ENCODE data around the gene CTU2. TPM values are rescaled to one million over a fixed set of nuclear protein-coding genes. Genes with fewer than 3 reads are reported as not detected.

Gene CTU2
- total and polyA plus RNA-seq, 9 donors, result 0.45 to 36.5 (median 19.5) TPM

DNA sequence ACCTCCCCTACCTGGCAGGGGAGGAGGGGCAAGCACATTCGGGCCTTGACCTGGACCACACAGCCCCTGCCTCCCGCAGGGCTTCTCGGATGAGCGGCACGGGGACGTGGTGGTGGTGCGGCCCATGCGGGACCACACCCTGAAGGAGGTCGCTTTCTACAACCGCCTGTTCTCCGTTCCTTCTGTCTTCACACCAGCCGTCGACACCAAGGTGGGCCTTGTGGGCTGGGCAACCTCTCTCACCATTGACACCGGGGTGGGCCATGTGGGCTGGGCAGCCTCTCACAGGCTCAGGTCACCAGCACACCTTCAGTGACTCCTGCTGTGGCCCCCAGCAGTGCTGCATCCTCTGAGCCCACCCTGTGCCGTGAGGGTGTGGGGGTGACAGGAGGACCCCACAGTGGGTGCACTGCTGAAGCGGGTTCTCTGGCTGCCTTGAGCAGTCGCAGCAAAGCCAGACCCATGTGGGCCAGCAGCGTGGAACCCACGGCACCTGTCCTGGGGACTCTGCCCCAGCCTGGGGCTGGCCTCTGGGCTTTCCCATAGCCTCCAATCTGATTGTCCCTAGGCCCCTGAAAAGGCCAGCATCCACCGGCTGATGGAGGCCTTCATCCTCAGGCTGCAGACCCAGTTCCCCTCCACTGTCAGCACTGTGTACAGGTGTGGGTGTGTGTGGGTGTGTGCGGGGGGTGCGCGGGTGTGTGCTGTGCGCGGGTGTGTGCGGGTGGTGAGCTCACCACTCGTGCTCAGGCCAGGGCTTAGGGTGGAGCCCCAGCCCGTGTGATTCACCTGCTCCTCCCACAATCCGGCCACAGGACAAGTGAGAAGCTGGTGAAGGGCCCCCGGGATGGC lies 7.5 kb downstream of the CTU2 start:
- TF ChIP-seq EP300 (IDR thresholded peaks at IDR 0.05) (no peak), POLR2A (IDR thresholded peaks at IDR 0.05) (no peak), CTCF (IDR thresholded peaks at IDR 0.05) (no peak)
- H3K27me3 ChIP-seq, result no peaks in the 10 kb centered on the region
- H3K4me1 ChIP-seq (ENCODE audit: insufficient read depth), result no peaks in the 10 kb centered on the region
- no peaks in the 10 kb centered on the region for H3K36me3 ChIP-seq
- 84 to 86% (median 85%) methylated on average over 25 to 30 of the region's 30 CpGs for WGBS, 3 donors
- no peak overlapping the region for H3K27ac ChIP-seq
- DNase-seq, result no peak
- no peaks in the 10 kb centered on the region for H3K9me3 ChIP-seq
- H3K4me3 ChIP-seq, result no peak overlapping the region
- intact Hi-C loops (cut with DNase I), result no loop called here

DNA sequence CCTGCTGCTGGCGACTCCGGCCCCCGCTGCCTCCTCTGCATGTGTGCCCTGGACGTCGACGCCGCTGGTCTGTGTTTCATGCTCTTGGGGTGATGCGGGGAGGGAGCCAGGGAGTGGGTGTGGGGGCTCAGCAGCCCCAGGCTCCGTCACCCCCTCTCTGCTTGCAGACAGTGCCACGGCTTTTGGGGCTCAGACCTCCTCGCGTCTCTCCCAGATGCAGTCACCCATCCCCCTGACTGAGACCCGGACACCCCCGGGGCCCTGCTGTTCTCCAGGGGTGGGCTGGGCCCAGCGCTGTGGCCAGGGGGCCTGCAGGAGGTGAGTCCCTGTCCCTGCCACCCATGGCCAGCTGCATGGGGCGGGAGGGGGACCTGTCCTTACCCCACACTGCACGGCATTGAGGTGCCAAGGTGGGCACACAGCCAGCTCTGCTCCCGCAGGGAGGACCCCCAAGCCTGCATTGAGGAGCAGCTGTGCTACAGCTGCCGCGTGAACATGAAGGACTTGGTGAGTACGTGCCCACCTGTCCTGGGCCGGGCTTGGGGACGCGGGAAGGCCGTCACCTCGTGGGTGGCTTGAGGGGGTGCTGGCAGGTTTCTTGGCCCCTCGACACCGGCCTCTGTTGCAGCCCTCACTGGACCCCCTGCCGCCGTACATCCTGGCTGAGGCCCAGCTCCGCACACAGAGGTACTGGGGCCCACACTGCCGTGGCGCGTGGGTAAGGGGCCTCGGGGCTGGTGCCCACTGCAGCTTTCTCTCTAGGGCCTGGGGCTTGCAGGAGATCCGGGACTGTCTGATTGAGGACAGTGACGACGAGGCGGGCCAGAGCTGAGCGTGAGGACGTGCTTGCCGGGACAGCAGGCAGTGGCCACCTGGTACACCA lies 8.4 kb downstream of the CTU2 start:
- H3K4me3 ChIP-seq, result no peak overlapping the region
- no peak for DNase-seq
- WGBS, 3 donors, result 83 to 86% (median 85%) methylated on average over 41 to 42 of the region's 42 CpGs
- TF ChIP-seq POLR2A (IDR thresholded peaks at IDR 0.05), result no peak
- TF ChIP-seq CTCF (IDR thresholded peaks at IDR 0.05), result no peak
- no peak for TF ChIP-seq EP300 (IDR thresholded peaks at IDR 0.05)
- intact Hi-C loops (cut with DNase I), result no loop called here
- H3K27me3 ChIP-seq, result no peaks in the 10 kb centered on the region
- no peaks in the 10 kb centered on the region for H3K4me1 ChIP-seq (ENCODE audit: insufficient read depth)
- no peaks in the 10 kb centered on the region for H3K9me3 ChIP-seq
- no peaks in the 10 kb centered on the region for H3K36me3 ChIP-seq
- H3K27ac ChIP-seq, result no peak overlapping the region

- DNase-seq, result peak in 1 of 5 donors; percentile 83
- no peak overlapping the region for H3K27ac ChIP-seq
- no peaks in the 10 kb centered on the region for H3K36me3 ChIP-seq
- 69 to 84% (median 72%) methylated on average over 42 to 57 of the region's 57 CpGs for WGBS, 3 donors
- TF ChIP-seq CTCF (IDR thresholded peaks at IDR 0.05), result no peak
- no peak for TF ChIP-seq EP300 (IDR thresholded peaks at IDR 0.05)
- no peak for TF ChIP-seq POLR2A (IDR thresholded peaks at IDR 0.05)
- H3K27me3 ChIP-seq, result no peaks in the 10 kb centered on the region
- H3K4me1 ChIP-seq (ENCODE audit: insufficient read depth), result no peaks in the 10 kb centered on the region
- intact Hi-C loops (cut with DNase I), result no loop called here
- H3K9me3 ChIP-seq, result no peaks in the 10 kb centered on the region
- H3K4me3 ChIP-seq, result no peak overlapping the region
These were observed 9.2 kb downstream of the CTU2 start for GRCh38 chr16:88715312-88716190.

DNA sequence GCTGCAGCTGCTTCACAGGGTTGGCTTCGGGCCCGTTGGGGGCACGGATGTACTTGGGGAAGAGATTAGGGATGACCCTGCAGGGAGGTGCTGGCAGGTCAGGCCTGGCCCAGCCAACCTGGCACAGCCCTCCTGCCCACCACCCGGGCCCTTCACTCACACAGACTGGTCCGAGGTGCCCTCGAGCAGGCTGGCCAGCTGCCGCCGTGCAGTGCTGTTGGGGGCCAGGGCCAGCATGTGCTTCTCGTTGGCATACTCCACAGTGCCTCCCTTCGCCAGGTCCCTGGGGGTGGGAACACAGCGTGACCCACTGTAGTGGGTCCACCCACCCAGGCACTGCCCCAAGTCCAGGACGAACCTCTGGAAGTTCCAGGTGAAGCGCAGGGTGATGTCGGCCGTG lies 9.9 kb downstream of the CTU2 start:
- WGBS, 3 donors, result 91 to 97% (median 92%) methylated on average over 14 to 15 of the region's 15 CpGs
- no peak for DNase-seq
- intact Hi-C loops (cut with DNase I), result no loop called here
- Histone ChIP-seq H3K27me3 (no peaks in the 10 kb centered on the region), H3K4me1 (ENCODE audit: insufficient read depth) (no peaks in the 10 kb centered on the region), H3K9me3 (no peaks in the 10 kb centered on the region), H3K36me3 (no peaks in the 10 kb centered on the region), H3K4me3 (no peak overlapping the region), H3K27ac (no peak overlapping the region)
- no peak for TF ChIP-seq EP300 (IDR thresholded peaks at IDR 0.05)
- no peak for TF ChIP-seq CTCF (IDR thresholded peaks at IDR 0.05)
- TF ChIP-seq POLR2A (IDR thresholded peaks at IDR 0.05), result no peak
